ENCODE measurements around the gene GALNT3.

The GALNT3 gene

GRCh38 chr2:165700531-165700930 lies 93.5 kb downstream of the GALNT3 start:
- DNase-seq (ENCODE audit: low read depth): no peak
- H3K4me3 ChIP-seq (ENCODE audit: low read depth, low read length): no peak overlapping the region
- TF ChIP-seq, protein P1, sequence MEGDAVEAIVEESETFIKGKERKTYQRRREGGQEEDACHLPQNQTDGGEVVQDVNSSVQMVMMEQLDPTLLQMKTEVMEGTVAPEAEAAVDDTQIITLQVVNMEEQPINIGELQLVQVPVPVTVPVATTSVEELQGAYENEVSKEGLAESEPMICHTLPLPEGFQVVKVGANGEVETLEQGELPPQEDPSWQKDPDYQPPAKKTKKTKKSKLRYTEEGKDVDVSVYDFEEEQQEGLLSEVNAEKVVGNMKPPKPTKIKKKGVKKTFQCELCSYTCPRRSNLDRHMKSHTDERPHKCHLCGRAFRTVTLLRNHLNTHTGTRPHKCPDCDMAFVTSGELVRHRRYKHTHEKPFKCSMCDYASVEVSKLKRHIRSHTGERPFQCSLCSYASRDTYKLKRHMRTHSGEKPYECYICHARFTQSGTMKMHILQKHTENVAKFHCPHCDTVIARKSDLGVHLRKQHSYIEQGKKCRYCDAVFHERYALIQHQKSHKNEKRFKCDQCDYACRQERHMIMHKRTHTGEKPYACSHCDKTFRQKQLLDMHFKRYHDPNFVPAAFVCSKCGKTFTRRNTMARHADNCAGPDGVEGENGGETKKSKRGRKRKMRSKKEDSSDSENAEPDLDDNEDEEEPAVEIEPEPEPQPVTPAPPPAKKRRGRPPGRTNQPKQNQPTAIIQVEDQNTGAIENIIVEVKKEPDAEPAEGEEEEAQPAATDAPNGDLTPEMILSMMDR (IDR thresholded peaks at IDR 0.05; ENCODE audit: control insufficient read depth, extremely low read depth, insufficient read depth): no peak

DNA sequence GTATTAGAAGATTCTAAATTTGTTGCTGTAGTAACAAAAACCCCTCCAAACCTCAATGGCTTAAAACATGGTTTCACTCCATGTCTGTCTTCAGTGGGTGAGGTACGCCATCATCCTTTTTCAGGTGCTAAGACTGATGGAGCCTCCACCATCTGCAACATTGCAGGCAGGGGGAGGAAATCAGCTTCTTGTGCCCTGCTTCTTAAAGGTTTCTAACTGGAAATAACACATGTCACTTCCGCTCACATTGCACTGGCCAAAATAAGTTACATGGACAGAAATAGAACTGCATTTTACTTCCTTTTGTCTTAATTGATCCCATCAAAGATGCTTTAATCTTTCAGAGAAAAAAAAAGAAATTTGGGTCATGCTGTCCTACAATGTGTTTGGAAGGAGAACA lies 94.1 kb downstream of the GALNT3 start:
- DNase-seq (ENCODE audit: low read depth): no peak
- no peak overlapping the region for H3K4me3 ChIP-seq (ENCODE audit: low read depth, low read length)
- TF ChIP-seq, protein P1 (IDR thresholded peaks at IDR 0.05; ENCODE audit: control insufficient read depth, extremely low read depth, insufficient read depth): no peak

DNA sequence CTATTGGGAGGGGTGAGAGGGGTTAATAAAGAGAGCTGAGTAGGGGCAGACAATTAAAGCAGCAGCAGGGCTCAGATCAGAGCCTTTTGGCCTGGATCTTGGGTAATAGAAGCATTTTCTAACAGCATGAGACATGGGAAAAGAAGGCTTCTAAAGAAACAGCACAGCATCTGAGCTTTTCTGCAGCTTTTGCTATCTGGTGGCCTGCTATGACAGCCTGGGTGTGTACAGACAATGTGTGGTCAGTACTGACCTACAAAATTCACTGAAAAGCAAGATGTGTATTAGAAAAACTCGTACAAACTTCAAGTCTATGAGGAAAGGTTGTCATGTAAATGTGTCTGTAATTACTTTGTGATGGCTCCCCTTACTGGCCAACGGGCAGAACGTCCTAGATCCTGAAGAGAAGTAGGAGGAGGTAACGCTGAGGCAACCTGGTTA lies 95.6 kb downstream of the GALNT3 start:
- H3K4me3 ChIP-seq (ENCODE audit: low read depth, low read length): no peak overlapping the region
- TF ChIP-seq, protein P1 (IDR thresholded peaks at IDR 0.05; ENCODE audit: control insufficient read depth, extremely low read depth, insufficient read depth): peak; percentile 71
- peak; percentile 46 for DNase-seq (ENCODE audit: low read depth)

- DNase-seq (ENCODE audit: low read depth): no peak
- TF ChIP-seq, protein P1 (IDR thresholded peaks at IDR 0.05; ENCODE audit: control insufficient read depth, extremely low read depth, insufficient read depth): no peak
- H3K4me3 ChIP-seq (ENCODE audit: low read depth, low read length): no peak overlapping the region
Observed at GRCh38 chr2:165697748-165698443, 96.2 kb downstream of the GALNT3 start.
